ENCODE results near the gene ATN1.
"Not testable (repeated sequence)": the region's sequence is repeated elsewhere in the genome, so short reads cannot be mapped to it uniquely, and the experiment has no call there.

Gene ATN1

DNA sequence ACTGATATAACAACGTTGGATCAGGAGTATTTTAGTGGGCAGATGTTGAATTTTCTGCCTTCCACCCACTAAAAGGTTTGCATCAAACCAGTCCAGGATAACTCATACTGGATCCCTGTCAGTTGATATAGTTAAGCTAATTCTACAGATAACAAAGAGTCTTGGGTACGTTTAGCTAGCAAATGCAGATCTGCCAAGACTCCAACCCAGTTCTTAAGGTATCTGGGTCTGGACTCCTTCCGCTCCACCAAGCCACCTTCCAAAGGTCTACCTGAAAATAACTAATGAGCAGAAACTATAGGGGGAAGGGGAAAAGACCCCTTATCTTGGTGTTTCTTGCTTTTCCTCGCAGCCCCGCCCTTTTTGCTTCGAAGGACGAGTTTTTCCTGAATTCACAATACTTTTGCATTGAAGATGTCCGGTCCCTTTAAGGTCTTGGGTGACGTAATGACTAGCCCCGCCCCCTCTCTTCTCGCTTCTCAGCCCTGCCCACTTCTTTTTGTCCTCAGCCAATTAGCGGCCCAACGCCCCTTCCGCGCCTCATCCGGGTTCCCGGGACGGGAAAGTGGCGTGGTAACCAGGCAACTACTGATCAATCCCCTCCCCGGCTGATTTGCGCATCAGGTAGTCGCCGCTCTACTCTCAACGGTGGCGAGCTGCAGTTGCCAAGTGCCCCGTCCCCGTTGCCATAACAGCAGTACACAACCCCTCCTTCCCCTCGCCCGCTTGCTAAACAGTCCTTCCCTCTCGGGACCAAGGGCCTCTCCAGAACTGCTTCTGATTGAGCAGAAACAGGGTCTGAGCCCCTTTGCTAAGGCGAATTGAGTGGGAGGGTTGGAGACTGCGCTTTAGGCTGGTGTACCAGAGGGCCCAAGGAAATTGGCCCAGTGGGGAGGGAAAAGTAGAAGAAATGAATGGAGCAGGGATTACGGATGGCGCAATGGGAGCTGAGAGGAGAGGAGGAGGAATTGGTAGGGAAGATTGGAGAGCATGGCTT, 23.2 kb upstream of the ATN1 start, which contains the start of gene LRRC23:
LRRC23 (plus strand) TSS at position 543 of the 997 bp plus-strand sequence. CDS start 812 bp downstream, outside the sequence.
- DNase-seq (ENCODE audit: low spot score), result peak; percentile 98

DNA sequence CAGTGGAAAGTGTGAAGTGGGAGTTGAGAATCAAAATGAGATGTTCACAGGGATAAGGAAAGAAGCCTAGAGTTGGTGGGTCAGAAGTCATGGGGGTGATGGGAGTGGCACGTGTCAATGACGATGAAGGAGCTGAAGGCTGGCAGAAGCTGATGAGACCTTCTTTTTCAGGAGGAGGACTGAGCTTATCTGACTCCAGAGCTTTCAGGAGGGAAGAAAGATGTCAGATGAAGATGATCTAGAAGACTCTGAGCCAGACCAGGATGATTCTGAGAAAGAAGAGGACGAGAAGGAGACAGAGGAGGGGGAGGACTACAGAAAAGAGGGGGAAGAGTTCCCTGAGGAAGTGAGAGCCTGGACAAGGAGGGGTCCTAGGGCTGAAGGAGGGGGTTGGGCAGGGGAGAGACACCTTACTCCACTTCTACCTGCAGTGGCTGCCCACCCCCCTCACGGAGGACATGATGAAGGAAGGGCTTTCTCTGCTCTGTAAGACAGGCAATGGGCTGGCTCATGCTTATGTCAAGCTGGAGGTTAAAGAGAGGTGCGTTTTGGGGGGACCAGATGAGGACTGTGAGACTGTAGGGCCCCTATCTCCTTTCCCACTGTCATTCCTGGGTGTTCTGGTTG, 22.2 kb upstream of the ATN1 start:
- DNase-seq (ENCODE audit: low spot score), result no peak

DNA sequence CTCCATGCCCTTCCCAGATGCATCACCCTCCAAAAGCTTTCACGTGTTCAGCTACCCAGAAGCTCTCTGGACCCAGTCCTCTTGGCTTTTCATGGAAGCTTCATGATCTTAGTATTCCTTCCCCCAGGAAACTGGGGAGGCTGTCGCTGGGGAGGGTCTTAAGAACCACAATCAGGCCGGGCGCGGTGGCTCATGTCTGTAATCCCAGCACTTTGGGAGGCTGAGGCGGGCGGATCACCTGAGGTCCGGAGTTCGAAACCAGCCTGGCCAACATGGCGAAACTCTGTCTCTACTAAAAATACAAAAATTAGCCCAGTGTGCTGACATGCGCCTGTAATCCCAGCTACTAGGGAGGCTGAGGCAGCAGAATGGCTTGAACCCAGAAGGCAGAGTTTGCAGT, 19.6 kb upstream of the ATN1 start:
- not testable (repeated sequence) for DNase-seq (ENCODE audit: low spot score)

DNA sequence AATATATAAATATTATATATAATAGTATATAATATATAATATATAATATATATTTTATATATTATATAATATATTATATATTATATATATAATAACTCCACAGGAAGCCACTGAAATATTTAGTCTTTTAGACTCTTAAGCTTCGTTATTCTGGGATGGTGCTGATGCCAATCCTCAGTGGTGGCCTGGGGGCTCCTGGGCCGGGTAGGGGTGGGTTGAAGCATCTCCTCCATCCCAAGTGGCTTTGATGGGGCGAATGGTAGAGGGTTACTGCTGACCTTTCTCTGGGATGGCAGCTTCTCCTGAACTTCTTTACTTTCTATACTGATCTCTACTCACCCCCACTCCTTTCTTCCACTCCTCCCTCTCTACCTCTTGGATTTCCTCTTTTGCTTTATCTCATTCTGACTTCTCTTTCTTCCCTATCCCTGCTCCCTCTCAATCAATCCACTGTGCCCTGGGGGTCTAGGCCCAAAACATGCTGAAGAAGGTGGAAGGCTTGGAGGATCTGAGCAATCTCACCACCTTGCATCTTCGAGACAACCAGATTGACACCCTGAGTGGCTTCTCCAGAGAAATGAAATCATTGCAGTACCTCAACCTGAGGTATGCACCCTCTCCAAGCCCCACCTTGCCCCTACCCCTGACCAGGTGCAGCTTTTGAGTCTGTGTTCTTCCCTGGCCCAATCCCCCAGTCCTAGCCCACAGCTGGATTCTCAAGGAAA, 18.2 kb upstream of the ATN1 start:
- DNase-seq (ENCODE audit: low spot score), result no peak

DNA sequence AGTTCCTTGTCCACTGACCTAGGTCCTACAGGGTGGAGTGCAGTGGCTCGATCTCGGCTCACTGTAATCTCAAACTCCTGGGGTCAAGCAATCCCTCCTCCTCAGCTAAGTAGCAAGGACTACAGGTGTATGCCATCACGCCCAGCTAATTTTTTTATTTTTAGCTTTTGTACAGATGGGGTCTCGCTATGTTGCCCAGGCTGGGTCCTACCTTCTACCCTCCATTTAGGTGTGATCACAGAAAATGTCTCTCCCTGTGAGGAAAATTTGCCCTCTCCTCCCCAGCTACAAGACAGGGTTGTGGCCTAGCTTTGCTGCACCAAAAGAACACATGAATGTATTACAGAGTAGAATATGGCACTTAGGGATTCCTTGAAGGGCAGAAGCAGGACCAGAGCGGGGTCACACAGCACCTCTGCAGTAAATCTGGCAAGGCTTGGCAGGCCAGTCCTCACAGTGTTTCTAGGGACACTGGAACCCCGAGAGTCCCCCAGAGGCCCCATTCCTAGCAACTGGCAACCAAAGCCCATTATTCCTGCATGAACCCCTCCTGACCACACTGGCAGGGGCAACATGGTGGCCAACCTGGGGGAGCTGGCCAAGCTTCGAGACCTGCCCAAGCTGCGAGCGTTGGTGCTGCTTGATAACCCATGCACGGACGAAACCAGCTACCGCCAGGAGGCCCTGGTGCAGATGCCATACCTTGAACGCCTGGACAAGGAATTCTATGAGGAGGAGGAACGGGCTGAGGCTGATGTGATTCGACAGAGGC, 15.4 kb upstream of the ATN1 start:
- no peak for DNase-seq (ENCODE audit: low spot score)

DNA sequence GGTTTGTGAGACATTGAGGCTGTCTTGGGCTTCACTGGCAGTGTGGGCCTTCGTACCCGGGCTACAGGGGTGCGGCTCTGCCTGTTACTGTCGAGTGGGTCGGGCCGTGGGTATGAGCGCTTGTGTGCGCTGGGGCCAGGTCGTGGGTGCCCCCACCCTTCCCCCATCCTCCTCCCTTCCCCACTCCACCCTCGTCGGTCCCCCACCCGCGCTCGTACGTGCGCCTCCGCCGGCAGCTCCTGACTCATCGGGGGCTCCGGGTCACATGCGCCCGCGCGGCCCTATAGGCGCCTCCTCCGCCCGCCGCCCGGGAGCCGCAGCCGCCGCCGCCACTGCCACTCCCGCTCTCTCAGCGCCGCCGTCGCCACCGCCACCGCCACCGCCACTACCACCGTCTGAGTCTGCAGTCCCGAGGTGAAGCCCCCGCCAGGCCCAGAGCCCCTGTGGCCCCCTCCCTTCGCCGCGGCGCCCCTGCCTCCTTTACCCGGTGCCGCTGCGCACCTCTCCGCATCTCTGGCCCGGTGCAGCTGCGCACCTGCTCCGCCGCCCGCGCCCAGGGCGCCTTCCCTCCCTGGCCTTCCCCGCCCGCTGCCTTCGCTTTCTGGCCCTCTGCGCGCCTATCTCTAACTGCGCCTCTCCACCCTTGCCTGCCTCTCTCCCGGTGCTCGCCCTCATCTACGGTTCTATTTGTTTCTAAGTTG, 13.4 kb upstream of the ATN1 start, which contains the start of gene ENO2:
ENO2 (plus strand) TSS at position 335 of the 701 bp plus-strand sequence. CDS start 1,253 bp downstream, outside the sequence.
- DNase-seq (ENCODE audit: low spot score), result peak; percentile 71

DNA sequence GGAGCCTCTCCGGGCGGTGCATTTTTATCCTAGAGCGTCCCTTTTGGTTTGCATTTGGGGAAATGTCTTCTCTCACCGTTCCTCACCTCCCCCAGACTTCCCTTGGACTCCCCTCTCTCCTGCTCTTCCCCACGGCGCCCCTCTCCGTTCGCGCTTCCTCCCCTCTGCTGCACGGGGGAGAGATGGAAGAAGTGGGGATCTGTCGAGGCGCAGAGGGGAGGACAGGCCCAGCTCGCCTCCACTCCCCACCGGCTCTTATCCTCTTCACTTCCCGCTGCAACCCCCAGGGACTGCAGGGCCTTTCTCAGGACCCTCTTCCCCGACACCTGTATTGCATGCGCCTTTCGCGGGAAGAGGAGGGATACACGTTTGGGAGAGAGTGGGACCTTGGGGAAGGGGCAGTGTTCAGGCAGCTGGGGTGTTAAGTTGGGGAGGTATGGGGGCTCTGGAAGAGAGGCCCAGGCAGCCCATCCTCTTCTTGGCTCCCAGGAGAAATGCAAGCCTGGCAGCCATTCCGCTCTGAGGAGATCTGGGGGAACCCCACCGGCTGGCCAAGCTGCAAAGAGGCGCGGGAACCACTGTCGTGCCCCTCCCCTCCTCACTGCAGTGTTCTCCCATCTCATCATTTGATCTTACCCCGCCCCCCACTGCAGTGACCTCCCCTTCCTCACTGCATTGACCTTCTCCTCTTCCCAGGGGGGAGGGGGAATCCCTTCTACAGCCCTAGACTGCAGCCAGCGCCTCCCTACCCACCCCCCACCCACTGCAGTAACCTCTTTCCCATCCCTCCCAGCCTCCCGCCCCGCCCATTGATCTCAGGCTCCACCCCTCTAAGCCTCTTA, 12.6 kb upstream of the ATN1 start:
- DNase-seq (ENCODE audit: low spot score), result no peak

DNA sequence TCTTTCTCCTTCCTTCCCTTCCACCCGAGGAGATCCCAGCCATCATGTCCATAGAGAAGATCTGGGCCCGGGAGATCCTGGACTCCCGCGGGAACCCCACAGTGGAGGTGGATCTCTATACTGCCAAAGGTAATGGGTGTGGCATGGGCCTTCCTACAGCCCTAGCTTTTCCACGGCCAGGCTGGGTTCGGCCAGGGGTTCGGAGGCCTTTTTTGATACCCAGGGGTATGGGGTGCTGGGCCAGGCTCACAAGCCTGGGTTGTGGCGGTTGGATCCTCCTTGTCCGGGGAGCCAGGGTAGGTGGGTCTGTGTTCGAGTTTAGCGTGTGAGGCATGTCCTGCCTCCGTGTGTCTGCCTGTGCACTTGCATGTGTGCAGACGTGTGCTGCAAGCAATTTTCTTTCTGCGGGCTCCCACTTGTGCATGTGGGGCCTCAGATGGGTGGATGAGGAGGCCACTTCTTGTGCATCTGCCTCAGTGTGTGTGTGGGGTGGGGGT, 11.9 kb upstream of the ATN1 start:
- no peak for DNase-seq (ENCODE audit: low spot score)

DNA sequence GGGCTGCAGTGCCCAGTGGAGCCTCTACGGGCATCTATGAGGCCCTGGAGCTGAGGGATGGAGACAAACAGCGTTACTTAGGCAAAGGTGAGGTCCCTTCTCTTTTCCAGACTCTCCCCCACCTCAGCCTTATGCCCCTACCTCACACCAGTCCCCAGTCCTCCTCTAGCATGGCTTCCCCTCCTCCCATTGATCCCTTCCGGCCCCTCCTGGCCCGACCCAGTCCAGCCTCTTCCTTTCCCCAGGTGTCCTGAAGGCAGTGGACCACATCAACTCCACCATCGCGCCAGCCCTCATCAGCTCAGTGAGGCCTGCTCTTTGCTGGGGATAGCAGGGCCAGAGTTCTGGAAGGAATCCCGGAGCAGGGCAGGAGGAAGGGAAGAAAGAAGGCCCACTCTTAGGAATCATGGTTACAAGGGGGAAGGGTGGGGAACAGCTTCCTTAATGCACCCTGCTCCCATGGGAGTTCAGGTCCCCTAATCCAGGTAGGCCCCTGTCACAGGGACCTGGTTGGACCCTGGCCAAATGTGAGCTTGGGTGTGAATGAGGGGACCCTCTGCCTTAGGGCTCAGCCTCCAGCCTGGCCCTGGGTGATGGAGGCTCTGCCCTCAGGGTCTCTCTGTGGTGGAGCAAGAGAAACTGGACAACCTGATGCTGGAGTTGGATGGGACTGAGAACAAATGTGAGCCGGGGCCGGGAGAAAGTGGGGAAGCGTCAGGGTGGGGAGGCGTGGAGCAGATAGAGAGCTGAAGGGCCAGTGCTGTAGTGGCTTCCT, 11.1 kb upstream of the ATN1 start:
- no peak for DNase-seq (ENCODE audit: low spot score)

DNA sequence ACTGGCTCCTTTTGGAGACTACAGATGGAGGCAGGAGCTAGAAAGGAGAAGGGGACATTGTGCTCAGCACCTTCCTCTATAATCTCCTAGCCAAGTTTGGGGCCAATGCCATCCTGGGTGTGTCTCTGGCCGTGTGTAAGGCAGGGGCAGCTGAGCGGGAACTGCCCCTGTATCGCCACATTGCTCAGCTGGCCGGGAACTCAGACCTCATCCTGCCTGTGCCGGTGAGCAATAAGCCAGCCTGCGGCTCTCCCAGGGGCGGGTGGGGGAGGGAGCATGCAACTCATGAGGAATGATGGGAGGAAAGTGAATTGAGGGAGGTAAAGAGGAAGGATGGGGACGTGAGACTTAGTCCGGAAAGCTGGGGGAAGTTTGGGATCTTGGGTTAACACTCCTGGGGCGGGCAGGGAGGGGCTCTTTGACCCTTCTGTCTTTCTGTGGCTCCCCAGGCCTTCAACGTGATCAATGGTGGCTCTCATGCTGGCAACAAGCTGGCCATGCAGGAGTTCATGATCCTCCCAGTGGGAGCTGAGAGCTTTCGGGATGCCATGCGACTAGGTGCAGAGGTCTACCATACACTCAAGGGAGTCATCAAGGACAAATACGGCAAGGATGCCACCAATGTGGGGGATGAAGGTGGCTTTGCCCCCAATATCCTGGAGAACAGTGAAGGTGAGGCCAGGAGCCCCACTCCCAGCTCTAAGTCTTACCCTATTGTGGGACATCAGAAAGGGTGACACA, 10.1 kb upstream of the ATN1 start:
- no peak for DNase-seq (ENCODE audit: low spot score)

DNA sequence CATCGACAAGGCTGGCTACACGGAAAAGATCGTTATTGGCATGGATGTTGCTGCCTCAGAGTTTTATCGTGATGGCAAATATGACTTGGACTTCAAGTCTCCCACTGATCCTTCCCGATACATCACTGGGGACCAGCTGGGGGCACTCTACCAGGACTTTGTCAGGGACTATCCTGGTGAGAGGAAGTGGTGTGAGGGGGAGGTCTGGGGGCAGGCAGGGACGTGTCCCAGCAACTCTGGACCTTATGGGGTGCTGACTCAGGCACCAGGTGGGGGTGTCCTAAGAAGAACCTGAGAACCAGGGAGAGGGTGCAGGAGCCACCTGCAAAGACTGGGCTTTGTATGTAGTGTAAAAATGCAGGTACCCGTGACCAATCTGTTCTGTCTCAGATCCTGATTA, 8.2 kb upstream of the ATN1 start:
- DNase-seq (ENCODE audit: low spot score), result no peak

DNA sequence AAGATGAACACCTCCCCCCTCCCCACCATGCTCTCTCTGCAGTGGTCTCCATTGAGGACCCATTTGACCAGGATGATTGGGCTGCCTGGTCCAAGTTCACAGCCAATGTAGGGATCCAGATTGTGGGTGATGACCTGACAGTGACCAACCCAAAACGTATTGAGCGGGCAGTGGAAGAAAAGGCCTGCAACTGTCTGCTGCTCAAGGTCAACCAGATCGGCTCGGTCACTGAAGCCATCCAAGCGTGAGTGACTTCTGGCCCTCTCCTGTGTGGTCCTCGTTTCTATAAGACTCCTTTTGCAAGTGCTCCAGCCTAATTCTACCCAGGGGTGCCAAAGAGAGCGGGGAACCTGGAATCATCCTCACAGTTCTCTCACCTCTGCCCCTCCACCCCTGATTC, 6.2 kb upstream of the ATN1 start:
- no peak for DNase-seq (ENCODE audit: low spot score)

DNA sequence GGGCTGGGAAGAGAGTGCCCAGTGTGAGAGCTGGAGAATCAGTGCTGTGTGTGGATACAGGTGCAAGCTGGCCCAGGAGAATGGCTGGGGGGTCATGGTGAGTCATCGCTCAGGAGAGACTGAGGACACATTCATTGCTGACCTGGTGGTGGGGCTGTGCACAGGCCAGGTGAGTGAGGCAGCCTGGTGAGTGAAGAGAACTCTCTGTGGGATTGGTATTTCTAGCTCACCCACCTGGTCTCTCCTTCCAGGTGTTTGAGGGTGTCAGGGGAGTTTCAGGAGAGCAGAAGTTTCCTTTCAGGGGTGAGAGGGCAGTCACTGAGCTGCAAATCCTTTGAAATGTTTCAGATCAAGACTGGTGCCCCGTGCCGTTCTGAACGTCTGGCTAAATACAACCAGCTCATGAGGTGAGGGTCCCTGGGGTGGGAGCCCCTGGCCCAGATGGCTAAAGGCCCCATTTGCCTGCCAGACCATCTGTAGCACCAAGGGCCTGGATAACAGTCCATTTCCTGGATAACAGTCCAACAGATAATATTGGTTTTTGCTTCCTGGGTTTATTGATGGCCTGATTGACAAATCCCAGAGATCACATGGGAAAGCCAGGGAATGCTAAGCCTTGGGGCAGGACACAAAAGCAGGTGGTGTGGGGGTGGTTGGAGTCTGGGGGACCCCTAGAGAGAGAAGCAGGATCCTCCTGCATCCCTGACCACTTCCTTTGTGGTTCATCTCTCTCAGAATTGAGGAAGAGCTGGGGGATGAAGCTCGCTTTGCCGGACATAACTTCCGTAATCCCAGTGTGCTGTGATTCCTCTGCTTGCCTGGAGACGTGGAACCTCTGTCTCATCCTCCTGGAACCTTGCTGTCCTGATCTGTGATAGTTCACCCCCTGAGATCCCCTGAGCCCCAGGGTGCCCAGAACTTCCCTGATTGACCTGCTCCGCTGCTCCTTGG, 5.5 kb upstream of the ATN1 start:
- no peak for DNase-seq (ENCODE audit: low spot score)

DNA sequence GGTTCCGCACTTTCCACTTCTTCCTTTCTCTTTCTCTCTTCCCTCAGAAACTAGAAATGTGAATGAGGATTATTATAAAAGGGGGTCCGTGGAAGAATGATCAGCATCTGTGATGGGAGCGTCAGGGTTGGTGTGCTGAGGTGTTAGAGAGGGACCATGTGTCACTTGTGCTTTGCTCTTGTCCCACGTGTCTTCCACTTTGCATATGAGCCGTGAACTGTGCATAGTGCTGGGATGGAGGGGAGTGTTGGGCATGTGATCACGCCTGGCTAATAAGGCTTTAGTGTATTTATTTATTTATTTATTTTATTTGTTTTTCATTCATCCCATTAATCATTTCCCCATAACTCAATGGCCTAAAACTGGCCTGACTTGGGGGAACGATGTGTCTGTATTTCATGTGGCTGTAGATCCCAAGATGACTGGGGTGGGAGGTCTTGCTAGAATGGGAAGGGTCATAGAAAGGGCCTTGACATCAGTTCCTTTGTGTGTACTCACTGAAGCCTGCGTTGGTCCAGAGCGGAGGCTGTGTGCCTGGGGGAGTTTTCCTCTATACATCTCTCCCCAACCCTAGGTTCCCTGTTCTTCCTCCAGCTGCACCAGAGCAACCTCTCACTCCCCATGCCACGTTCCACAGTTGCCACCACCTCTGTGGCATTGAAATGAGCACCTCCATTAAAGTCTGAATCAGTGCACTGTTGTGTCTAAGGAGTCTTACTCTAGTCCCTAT, 4.6 kb upstream of the ATN1 start:
- DNase-seq (ENCODE audit: low spot score), result no peak

DNA sequence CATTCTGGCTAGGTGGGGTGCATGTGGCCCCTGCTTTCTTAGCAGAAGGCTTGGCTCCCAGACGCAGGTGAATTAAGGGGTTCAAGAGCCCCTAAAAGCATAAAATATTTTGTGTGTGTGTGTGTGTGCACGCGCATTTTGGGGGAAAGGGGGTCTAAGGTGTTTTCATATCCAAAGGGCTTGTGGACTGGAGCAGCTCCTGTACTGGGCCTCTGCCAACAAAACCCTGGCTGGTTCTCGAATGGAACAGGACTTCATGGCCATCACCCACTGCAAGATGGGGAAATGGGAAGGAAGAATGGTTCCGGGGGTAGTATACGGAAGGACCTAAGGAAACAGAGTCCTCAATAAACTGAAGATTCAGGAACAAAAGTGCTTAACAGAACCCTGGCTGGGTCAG, 3.9 kb upstream of the ATN1 start:
- no peak for DNase-seq (ENCODE audit: low spot score)

DNA sequence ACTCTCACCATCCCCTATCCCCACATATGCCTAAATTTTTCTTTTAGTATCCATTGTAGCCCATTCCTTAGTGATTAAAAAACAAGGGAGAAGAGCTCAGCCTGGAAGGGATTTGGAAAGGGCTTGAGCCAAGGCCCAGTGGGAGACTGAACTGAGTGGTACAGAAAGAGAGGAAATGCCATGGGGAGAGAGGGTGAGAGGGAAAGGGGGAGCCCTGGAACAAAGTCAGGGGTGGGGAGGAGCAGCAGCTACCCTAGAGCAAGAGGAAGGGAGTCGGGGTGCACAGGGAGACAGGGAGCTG, 2.6 kb upstream of the ATN1 start:
- DNase-seq (ENCODE audit: low spot score), result no peak

Measured in activated CD4-positive, alpha-beta T cell treated with anti-CD3 and anti-CD28 coated beads, Interleukin-2, Interleukin-4, amounts not matched to agents 100 ng/mL and 50 ng/mL, durations not matched to agents 16 hours and 8 hours (primary cell).